Medulla oblongata (tissue), 1 donor: ENCODE data around the gene EEF1B2.
"Not testable (repeated sequence)": the region's sequence is repeated elsewhere in the genome, so short reads cannot be mapped to it uniquely, and the experiment has no call there.

Source experiments
- DNase-seq: peaks from one replicate; pipeline ENCODE4 v3.0.0-alpha.2; 2015; ENCODE audit errors: extremely low spot score

The EEF1B2 gene

DNA sequence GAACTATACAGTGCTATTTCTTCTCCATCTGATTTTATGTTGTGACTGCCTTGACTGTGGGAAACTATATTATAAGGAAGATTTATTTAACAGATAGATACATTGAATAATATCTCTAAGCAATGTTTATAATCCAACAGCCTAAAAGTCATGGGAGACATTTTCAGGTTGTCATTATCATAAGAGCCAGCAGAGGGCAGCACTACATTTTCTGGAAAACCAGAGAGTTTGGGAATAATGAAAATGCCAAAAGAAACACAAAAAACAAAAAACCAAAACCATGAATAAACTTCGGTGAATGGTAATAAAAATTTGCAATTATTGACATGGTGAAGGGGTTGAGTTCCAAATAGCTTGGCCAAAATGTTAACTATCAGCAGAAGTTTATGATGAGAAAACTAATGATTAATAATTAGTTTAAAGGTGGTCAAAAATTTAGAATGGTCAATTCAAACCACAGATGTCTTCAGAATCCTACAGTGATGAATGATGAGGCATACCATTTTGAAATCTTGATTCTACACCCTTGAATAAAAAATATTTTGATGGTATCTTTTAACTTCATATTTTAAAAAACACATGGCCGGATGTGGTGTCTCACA lies 4.7 kb downstream of the EEF1B2 start:
- DNase-seq = peak; percentile 63

DNA sequence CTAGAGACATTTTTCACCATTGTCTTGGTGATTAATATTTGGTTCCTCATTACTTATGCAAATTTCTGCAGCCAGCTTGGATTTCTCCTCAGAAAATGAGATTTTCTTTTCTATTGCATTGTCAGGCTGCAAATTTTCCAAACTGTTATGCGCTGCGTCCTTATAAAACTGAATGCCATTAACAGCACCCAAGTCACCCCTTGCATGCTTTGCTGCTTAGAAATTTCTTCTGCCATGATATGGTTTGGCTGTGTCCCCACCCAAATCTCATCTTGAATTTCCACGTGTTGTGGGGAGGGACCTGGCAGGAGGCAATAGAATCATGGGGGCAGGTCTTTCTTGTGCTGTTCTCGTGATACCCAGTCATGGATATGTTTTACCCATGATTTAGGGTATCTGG lies 8.5 kb downstream of the EEF1B2 start:
- not testable (repeated sequence) for DNase-seq

DNA sequence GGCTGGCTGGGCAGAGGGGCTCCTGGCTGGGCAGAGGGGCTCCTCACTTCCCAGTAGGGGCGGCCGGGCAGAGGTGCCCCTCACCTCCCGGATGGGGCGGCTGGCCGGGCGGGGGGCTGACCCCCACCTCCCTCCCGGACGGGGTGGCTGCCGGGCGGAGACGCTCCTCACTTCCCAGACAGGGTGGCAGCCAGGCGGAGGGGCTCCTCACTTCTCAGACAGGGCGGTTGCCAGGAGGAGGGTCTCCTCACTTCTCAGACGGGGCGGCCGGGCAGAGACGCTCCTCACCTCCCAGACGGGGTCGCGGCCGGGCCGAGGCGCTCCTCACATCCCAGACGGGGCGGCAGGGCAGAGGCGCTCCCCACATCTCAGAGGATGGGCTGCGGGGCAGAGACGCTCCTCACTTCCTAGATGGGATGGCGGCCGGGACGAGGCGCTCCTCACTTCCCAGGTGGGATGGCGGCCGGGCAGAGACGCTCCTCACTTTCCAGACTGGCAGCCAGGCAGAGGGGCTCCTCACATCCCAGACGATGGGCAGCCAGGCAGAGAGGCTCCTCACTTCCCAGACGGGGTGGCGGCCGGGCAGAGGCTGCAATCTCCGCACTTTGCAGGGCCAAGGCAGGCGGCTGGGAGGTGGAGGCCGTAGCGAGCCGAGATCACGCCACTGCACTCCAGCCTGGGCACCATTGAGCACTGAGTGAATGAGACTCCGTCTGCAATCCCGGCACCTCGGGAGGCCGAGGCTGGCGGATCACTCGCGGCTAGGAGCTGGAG lies 12.1 kb downstream of the EEF1B2 start:
- DNase-seq = not testable (repeated sequence)

DNA sequence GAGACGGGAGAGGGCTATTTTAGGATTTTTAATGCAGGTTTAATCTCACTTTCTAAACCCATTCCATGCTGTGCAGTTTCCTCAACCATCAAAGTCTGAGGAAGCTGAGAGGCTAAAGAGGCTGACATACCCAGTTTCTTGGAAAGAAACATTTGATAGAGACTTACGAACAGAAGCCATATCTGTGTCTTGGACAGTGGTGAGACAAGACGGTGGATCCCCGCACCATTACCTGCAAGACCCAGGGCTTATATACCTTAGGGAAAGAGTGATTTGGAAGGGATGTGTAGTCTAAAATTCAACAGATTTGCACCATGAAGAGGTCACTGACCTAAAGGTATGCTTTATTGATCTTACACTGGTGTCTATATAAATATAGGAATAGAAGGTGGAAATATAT lies 13.5 kb downstream of the EEF1B2 start:
- no peak for DNase-seq

DNA sequence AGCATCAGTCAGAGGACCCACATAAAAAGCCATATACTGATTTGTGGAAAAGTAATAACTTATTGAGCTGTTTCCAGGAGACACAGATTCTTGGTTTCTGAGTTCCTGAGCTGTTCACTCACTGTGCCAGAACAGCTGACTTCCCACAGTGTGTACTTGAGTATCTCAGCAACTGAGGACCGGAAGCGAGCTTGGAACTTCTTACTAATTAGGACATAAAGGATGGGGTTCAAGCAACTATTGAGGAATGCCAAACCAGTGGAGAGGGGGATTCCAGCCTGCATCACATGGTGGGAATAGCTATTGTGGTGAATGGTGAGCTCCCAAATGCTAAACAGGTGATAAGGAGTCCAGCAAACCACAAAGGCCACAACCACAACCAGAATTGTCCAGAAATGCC lies 16.4 kb downstream of the EEF1B2 start:
- DNase-seq = peak; percentile 11

DNA sequence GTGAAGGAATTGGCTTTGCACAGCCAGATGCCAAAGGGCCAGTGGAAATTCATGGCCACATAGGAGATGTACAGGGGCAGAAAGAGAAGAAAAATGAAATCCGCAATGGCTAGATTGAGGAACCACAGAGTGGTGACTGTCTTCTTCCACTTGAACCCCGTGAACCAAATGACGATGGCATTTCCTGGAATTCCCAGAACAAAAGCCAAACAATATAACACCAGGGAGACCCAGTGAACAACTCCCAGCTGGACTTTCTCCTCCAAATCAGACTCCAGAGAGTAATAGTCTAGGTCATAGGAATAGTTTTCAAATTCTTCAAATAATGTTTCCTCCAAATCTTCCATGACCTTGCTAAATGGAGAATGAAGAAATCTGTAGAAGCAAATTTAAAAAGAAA lies 17.2 kb downstream of the EEF1B2 start:
- DNase-seq = no peak

DNA sequence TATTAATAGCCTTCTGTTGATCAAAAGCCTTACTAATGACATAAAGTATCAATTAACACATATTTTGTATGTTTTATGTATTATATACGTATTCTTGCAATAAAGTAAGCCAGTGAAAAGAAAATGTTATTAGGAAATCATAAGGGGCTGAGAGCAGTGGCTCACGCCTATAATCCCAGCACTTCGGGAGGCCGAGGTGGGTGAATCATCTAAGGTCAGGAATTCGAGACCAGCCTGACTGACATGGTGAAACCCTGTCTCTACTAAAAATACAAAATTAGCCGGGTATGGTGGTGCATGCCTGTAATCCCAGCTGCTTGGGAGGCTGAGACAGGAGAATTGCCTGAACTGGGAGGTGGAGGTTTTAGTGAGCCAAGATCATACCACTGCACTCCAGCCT lies 21.8 kb downstream of the EEF1B2 start:
- DNase-seq = not testable (repeated sequence)

DNA sequence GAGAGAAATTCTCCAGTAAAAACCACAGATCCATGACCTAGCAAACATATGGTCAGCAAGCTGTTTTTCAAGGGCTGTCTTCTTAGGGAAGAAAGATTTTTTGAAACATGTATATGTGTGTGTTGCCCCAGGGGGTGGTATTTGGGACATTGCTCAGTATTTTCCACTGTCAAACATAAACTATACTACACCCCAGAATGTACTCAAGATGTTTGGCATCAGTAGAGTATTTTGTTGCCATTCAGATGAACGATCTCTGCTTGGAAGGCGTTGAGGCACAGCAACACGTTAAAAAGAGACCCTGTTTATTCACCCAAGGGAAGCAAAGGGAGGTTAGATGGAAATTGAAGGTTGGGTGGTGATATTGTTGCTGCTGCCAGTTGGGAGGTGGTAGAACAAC lies 30.0 kb downstream of the EEF1B2 start:
- no peak for DNase-seq

DNA sequence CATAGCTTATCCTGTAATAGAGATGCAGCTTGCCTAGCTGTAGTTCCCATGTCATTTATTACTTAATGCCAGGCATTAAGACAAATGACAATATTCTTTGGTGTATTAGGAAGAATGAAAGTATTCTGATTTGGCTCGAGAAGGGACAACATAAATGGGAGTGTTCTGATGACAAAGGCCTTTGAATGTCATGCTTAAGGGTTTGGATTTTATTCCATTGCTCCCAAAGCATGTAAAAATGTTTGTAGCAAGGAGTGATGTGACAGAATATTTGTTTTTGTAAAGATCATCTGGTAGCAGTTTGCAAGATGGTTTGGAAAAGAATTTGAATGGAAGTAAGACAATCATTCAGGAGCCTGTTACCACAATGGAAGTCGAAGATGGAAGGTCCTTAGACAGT lies 30.4 kb downstream of the EEF1B2 start:
- no peak for DNase-seq

DNA sequence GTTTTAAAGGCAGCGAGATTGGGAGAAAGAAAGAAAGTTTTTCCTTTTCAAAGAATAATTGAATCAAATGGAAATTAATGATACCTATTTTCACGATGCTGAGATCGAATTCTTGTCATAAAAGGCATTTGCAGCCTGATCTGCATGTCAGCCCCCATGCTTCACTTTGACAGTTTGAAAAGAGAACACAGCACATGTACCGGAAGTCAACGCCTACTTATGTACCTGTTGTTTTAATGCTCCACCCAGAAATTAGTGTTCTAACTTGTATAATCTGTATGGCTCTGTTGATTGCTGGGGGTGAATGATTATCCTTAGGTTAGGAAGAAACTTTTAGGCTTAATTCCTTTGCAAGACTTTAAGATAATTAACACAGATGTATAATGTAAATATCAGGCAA lies 31.0 kb downstream of the EEF1B2 start:
- no peak for DNase-seq

DNA sequence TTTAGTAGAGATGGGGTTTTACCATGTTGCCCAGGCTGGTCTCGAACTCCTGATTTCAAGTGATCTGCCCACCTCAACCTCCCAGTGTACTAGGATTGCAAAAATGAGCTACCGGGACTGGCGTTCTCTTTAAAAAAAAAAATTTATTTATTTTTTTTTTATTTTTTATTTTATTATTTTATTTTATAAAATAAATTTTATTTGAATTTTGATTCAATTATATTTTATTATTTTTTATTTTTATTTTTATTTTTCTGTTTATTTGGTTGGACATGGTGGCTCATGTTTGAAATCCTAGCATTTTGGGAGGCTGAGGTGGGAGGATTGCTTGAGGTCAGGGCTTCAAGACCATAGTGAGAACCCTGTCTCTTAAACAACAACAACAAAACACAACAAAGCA lies 32.5 kb downstream of the EEF1B2 start:
- DNase-seq = no peak

DNA sequence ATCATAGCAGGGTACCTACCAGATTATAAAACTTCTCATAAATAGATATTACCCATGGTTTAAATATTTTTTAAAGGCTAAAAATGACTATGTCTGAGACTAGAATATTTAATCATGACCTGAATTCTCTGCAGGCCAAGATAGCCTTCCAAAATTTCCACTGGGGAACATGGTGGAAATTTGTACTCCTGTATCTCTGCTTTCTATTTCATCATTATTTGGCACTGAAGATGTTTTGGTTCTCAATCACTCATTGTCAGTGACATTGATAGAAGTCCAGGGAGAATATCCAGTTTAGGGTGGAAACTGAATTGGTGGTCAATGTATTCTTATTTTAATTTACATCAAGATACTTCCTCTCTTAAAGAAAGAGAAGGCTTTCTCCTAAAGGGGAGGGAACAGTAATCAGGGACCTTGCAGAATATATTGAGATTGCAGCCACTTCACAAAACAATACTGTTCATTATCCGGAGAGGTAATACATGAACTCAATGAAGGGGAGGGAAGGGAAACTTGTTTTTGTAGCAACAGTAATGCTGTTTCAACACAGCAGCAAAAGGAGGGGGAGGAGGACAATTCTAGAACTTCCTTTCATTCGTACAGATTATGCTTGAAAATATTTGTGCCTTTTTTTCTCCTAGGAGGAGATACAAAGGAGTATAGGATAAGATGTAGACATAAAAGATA lies 34.1 kb downstream of the EEF1B2 start:
- no peak for DNase-seq

DNA sequence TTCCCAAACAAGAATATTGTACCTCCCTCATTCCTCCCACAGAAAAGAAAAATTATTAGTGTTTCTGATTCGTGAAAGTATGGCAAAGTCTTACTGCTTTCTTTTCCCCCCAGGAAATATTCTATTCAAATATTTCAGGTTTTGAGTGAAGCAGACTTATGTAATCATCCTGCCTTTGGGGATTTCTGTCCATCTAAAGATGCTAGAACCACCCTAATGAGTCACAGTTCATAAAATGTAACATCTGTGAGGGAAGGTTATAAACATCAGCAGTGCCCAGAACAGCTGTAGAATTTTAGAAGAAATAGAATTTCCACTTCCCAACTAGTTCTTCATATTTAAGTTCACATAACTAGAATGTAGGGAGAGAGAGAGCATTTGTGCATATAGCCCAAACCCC lies 39.0 kb downstream of the EEF1B2 start:
- DNase-seq = no peak

DNA sequence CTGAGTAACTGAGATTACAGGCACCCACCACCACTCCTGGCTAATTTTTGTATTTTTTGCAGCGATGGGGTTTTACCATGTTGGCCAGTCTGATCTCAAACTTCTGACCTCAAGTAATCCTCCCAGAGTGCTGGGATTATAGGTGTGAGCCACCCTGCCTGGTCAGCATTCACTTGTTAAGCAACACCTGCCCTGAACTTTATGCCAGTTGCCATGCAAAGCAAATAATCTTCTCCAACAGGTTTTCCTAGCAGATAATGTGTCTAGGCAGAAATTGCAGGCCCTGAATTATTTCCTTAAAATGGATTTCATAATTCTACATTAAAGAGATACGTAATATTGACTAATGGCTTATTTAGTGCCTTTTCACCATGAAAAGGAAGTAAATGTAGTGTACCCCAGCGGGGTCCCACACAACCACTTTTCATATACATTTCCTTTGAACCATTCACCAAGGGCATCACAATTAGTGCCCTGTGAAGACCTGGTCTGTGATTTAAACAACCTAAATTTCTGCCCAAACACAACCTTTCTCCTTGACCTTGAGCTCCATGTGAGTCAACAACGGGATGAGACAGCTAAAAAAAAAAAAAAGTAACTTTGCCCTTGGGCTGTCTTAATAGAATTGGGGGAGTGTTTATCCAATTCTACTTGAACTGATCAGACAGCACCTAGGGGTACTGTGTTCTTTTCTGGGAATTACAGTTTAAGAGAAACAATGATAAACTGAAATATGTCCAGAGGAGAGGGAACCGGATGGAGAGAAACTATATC lies 41.6 kb downstream of the EEF1B2 start:
- no peak for DNase-seq

DNA sequence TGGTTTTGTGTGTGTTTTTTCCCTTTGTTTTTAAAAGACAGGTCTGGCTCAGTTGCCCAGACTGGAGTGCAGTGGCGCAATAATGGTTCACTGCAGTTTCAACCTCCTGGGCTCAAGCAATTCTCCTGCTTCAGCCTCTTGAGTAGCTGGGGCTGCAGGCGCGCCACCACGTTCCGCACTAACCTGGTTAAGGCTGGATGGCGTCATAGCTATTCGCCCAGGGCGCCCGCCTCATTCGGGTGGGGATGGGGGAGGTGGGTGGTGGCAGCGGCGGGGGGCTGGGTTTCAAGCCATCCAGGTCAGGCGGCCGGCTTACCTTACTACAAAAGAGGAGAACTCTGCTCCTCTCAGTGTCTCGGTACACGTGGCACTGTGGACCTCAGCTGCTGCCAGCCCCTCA lies 42.8 kb downstream of the EEF1B2 start:
- DNase-seq = no peak

DNA sequence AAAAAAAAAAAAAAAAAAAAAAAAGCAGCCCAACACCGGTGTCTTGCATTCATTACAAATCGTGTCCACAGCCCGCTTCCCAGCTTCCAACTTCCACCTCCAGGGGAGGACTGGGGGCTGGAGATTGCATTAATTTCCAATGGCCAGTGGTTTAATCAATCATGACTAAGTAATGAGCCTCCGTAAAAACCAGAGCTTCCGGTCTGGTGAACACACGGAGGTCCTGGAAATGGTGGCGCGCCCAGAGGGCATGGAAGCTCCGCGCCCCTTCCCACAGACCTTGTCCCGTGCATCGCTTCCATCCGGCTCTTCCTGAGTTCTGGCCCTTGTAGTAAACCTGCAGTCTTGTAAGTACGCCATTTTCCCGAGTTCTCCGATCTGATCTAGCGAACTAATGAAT lies 43.6 kb downstream of the EEF1B2 start:
- no peak for DNase-seq

DNA sequence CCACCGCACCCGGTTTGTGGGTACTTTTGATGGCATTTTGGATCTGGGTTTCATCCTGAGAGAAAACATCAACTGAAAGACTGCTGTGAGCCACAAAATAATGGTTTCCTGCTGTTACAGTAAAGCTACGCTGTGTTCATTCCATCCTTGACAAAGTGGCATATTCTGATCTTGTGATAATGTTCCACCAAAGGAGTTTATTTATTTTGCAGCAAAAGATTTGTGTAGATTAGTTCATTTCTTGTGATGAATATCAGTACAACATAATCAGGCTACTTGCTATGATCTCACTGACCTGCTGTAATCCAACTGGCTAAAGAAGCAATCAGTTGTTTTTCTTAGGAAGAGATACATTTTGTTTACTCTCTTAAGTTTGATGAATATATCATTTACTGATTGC lies 45.0 kb downstream of the EEF1B2 start:
- DNase-seq = no peak

DNA sequence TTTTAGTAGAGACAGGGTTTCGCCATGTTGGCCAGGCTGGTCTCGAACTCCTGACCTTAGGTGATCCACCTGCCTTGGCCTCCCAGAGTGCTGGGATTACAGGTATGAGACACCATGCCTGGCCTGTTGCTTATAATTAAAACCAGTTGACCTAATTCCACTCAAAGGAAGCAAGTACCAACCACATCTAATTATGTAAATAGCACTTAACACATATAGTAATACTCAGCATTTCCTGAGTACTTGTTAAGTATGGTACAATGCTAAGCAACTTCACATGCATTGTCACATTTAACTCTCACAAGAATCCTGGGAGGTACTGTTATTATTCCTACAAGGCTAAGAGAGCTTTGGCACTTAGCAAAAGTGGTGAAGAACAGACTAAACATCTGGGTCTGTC lies 47.6 kb downstream of the EEF1B2 start:
- DNase-seq = not testable (repeated sequence)

DNA sequence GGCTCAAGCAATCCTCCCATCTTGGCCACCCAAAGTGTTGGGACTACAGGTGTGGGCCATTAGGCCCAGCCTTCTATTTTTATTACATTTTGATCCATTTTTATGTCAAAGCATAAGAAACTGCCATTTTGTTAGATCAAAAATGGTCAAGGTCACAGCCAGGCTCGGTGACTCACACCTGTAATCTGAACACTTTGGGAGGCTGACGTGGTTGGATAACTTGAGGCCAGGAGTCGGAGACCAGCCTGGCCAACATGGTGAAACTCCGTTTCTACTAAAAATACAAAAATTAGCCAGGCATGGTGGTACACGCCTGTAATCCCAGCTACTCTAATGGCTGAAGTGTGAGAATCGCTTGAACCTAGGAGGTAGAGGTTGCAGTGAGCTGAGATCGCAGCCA lies 49.2 kb downstream of the EEF1B2 start:
- DNase-seq = no peak

DNA sequence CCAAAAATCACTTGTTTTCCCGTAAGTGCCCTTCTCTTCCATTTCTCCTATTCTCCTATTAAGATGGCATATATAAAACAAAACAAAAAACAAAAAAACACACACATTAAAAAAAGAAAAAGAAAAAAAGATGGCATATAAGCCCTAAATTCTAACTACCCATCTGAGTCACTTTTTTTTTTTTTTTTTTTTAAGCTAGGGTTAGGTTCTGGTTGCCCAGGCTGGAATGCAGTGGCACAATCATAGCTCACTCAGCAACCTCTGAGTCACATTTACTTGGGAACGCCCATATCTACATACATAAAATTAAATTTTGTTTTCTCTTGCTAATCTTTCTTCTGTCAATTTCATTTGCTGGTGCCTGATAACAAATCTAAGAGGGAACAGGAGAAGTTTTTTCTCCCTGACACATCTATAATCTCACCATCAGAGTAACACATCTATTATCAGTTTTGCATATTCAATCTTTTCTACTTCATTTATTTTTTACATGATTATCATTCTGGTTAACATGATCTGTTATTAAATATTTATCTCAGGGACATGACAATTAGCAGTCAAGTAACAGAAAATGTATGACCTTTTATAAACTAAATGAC lies 52.1 kb downstream of the EEF1B2 start:
- no peak for DNase-seq
